Measurements from ENCODE around the gene PSG1. TPM values are rescaled to one million over a fixed set of nuclear protein-coding genes. Genes with fewer than 3 reads are reported as not detected.
"Not testable (repeated sequence)": the region's sequence is repeated elsewhere in the genome, so short reads cannot be mapped to it uniquely, and the experiment has no call there.

Gene PSG1
- total RNA-seq, 1 experiment from 2014 or later: not detected

DNA sequence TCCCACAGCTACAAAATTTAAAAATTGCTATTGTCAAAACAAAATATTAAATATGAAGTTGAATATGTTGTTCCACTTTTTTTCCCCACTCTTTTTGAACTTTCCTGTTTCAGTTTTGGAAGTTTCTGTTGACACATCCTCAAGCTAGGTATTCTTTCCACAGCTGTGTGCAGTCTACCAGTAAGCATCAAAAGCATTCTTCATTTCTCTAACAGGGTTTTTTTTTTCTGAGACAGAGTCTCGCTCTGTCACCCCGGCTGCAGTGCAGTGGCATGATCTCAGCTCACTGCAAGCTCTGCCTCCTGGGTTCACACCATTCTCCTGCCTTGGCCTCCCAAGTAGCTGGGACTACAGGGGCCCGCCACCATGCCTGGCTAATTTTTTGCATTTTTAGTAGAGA, 5.4 kb downstream of the PSG1 start:
- DNase-seq; H3K36me3 Mint-ChIP-seq (ENCODE audit: insufficient read depth, unreplicated experiment); H3K36me3 ChIP-seq (ENCODE audit: control insufficient read depth, insufficient read depth, low read length); H3K9me3 ChIP-seq; intact Hi-C loops (cut with micrococcal nuclease; ENCODE audit: unreplicated experiment); H3K27me3 ChIP-seq (replicated peaks; ENCODE audit: control insufficient read depth, insufficient read depth, low read length); H3K4me1 Mint-ChIP-seq (ENCODE audit: low read depth, unreplicated experiment); H3K27me3 Mint-ChIP-seq (ENCODE audit: insufficient read depth, unreplicated experiment); H3K4me3 Mint-ChIP-seq (ENCODE audit: unreplicated experiment); H3K4me3 ChIP-seq (ENCODE audit: low read depth, low read length); POLR2A ChIA-PET; BruUV-seq (replicated peaks); CTCF ChIA-PET: not testable (repeated sequence)
- peaks cover 16% of the 10 kb centered on the region for H3K4me1 ChIP-seq
- Mint-ChIP-seq H3K27ac (ENCODE audit: unreplicated experiment) (peak overlapping the region; percentile 82), H3K9me3 (ENCODE audit: unreplicated experiment) (peaks cover 11% of the 10 kb centered on the region)

DNA sequence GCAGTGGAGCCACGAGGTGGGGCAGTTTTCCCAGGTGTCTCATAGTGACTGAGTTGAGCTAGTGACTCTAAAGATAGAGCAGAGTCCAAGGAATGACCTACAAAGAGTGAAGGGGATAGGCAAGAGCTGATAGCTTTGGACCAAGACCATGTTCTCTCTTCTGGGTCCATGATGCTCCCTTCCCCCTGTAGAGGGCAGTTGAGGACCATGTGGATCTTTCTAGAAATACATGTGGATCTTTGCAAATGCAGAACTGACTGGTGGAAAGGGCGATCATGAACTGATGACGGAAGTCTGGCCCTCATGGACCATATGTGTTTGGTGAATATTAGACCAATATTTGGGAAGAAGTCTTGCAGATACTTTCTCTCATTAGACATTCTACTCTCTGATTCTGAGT, 6.9 kb downstream of the PSG1 start:
- Histone ChIP-seq H3K27me3 (replicated peaks; ENCODE audit: control insufficient read depth, insufficient read depth, low read length) (no peaks in the 10 kb centered on the region), H3K9me3 (no peaks in the 10 kb centered on the region), H3K4me3 (ENCODE audit: low read depth, low read length) (no peak overlapping the region), H3K36me3 (ENCODE audit: control insufficient read depth, insufficient read depth, low read length) (no peaks in the 10 kb centered on the region), H3K4me1 (peaks cover 16% of the 10 kb centered on the region)
- Mint-ChIP-seq H3K27ac (ENCODE audit: unreplicated experiment) (no peak overlapping the region), H3K9me3 (ENCODE audit: unreplicated experiment) (peaks cover 8% of the 10 kb centered on the region), H3K4me1 (ENCODE audit: low read depth, unreplicated experiment) (peaks cover 9% of the 10 kb centered on the region), H3K4me3 (ENCODE audit: unreplicated experiment) (no peak overlapping the region), H3K27me3 (ENCODE audit: insufficient read depth, unreplicated experiment) (no peaks in the 10 kb centered on the region), H3K36me3 (ENCODE audit: insufficient read depth, unreplicated experiment) (no peaks in the 10 kb centered on the region)
- no TSS peak for BruUV-seq (replicated peaks)
- TF ChIP-seq, protein P1, sequence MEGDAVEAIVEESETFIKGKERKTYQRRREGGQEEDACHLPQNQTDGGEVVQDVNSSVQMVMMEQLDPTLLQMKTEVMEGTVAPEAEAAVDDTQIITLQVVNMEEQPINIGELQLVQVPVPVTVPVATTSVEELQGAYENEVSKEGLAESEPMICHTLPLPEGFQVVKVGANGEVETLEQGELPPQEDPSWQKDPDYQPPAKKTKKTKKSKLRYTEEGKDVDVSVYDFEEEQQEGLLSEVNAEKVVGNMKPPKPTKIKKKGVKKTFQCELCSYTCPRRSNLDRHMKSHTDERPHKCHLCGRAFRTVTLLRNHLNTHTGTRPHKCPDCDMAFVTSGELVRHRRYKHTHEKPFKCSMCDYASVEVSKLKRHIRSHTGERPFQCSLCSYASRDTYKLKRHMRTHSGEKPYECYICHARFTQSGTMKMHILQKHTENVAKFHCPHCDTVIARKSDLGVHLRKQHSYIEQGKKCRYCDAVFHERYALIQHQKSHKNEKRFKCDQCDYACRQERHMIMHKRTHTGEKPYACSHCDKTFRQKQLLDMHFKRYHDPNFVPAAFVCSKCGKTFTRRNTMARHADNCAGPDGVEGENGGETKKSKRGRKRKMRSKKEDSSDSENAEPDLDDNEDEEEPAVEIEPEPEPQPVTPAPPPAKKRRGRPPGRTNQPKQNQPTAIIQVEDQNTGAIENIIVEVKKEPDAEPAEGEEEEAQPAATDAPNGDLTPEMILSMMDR (IDR thresholded peaks at IDR 0.05; ENCODE audit: insufficient read depth in 1 of 2, low read depth in 1 of 2, low read length in 1 of 2, severe bottlenecking in 1 of 2, unreplicated experiment in 1 of 2): no peak
- intact Hi-C loops (cut with micrococcal nuclease; ENCODE audit: unreplicated experiment): no loop called here
- CTCF ChIA-PET: no interaction called here
- DNase-seq: no peak
- POLR2A ChIA-PET: no interaction called here

DNA sequence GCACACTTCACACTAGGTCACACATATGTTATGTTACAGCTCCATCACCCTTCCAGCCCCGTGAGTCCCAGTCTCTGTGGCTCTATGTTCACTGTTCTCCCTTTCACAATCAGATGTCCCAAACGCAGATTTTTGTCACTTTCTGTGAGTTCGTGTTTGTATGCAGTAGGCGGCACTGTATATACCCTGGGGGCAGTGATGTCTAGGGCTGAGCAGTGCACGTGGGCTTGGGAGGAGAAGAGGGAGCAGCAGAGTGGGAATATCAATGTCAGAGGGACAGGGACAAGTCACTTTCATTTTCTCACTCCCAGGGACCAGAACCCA, 22.0 kb downstream of the PSG1 start:
- no peak for DNase-seq
- Mint-ChIP-seq H3K4me3 (ENCODE audit: unreplicated experiment) (no peak overlapping the region), H3K9me3 (ENCODE audit: unreplicated experiment) (peaks cover 41% of the 10 kb centered on the region), H3K36me3 (ENCODE audit: insufficient read depth, unreplicated experiment) (peaks cover 9% of the 10 kb centered on the region), H3K27me3 (ENCODE audit: insufficient read depth, unreplicated experiment) (no peaks in the 10 kb centered on the region), H3K27ac (ENCODE audit: unreplicated experiment) (no peak overlapping the region), H3K4me1 (ENCODE audit: low read depth, unreplicated experiment) (peaks cover 16% of the 10 kb centered on the region)
- H3K36me3 ChIP-seq (ENCODE audit: control insufficient read depth, insufficient read depth, low read length): no peaks in the 10 kb centered on the region
- peaks cover 2% of the 10 kb centered on the region; the same call in 1 of the 2 replicates for H3K9me3 ChIP-seq
- H3K27me3 ChIP-seq (replicated peaks; ENCODE audit: control insufficient read depth, insufficient read depth, low read length): no peaks in the 10 kb centered on the region
- TF ChIP-seq, protein P1 (IDR thresholded peaks at IDR 0.05; ENCODE audit: insufficient read depth in 1 of 2, low read depth in 1 of 2, low read length in 1 of 2, severe bottlenecking in 1 of 2, unreplicated experiment in 1 of 2): no peak
- H3K4me1 ChIP-seq: no peaks in the 10 kb centered on the region
- POLR2A ChIA-PET: no interaction called here
- intact Hi-C loops (cut with micrococcal nuclease; ENCODE audit: unreplicated experiment): no loop called here
- CTCF ChIA-PET: no interaction called here
- no peak overlapping the region for H3K4me3 ChIP-seq (ENCODE audit: low read depth, low read length)
- no TSS peak for BruUV-seq (replicated peaks)

Measured in Caco-2 (cell line).